Naive thymus-derived CD4-positive, alpha-beta T cell (primary cell): ENCODE measurements around the gene SVIL. TPM values are rescaled to one million over a fixed set of nuclear protein-coding genes. Genes with fewer than 3 reads are reported as not detected.

ENCODE experiments used
- ATAC-seq: fragments of 150-1000 bp; cut with Tn5 transposase; 2 replicates; pipeline ENCODE4 v1.10.0; 2021; ENCODE audit warnings: mild to moderate bottlenecking, moderate library complexity
- CTCF ChIA-PET: fragments of 350-600 bp; sonication (Branson Sonifier 250); formaldehyde crosslinking; loops from one replicate; lab custom pipeline; 2021; ENCODE audit warnings: antibody characterized with exemption; lab: Charles Lee
- POLR2A ChIA-PET: fragments of 350-600 bp; sonication (Branson Sonifier 250); formaldehyde crosslinking; loops from one replicate; lab custom pipeline; 2021; ENCODE audit warnings: antibody characterized with exemption, inconsistent platforms; lab: Charles Lee
- DNase-seq, 9 donors: peaks; one replicate each; pipeline versions ENCODE4 v3.0.0 to v3.0.0-alpha.2; 2020 to 2022; ENCODE audit warnings: mixed read lengths in 1 of 9
- H3K27ac ChIP-seq: one replicate; pipeline ENCODE4 v1.7.0; 2013; ENCODE audit warnings: mild to moderate bottlenecking, low read depth, low read length, moderate library complexity
- H3K27me3 ChIP-seq, 2 donors: one replicate each; pipeline ENCODE4 v1.7.0; 2013; ENCODE audit warnings: low read length in 2 of 2, mild to moderate bottlenecking in 2 of 2, moderate library complexity in 2 of 2; ENCODE audit not compliant: control insufficient read depth in 2 of 2, insufficient read depth in 2 of 2
- H3K36me3 ChIP-seq, 3 experiments: 1 replicate in 2 of 3; 2 replicates in 1 of 3; pipeline ENCODE4 v1.7.0; 2013; ENCODE audit warnings: low read length in 3 of 3, mild to moderate bottlenecking in 3 of 3, moderate library complexity in 1 of 3; ENCODE audit not compliant: insufficient read depth in 3 of 3, control insufficient read depth in 2 of 3
- H3K4me1 ChIP-seq, 2 donors: one replicate each; pipeline ENCODE4 v1.7.0; 2013; ENCODE audit warnings: low read length in 2 of 2, mild to moderate bottlenecking in 2 of 2, moderate library complexity in 1 of 2; ENCODE audit not compliant: control insufficient read depth in 2 of 2, insufficient read depth in 2 of 2
- H3K4me3 ChIP-seq: 2 replicates; pipeline ENCODE4 v1.7.0; 2013; ENCODE audit warnings: mild to moderate bottlenecking, low read length
- H3K9me3 ChIP-seq, 3 experiments: 1 replicate in 2 of 3; 2 replicates in 1 of 3; pipeline ENCODE4 v1.7.0; 2013; ENCODE audit warnings: low read length in 3 of 3; ENCODE audit not compliant: control insufficient read depth in 2 of 3
- H3K27ac Mint-ChIP-seq, 9 donors: one replicate each; pipeline ENCODE4 v1.8.0; 2020 to 2022; ENCODE audit warnings: mixed read lengths in 9 of 9, mild to moderate bottlenecking in 8 of 9, moderate library complexity in 5 of 9, inconsistent platforms in 2 of 9
- H3K27me3 Mint-ChIP-seq, 5 donors: one replicate each; pipeline ENCODE4 v1.8.0; 2021 to 2022; ENCODE audit warnings: mixed read lengths in 5 of 5, mild to moderate bottlenecking in 1 of 5
- H3K36me3 Mint-ChIP-seq, 5 donors: one replicate each; pipeline ENCODE4 v1.8.0; 2020 to 2022; ENCODE audit warnings: mixed read lengths in 5 of 5, mild to moderate bottlenecking in 3 of 5, inconsistent platforms in 1 of 5
- H3K4me1 Mint-ChIP-seq, 7 donors: one replicate each; pipeline ENCODE4 v1.8.0; 2020 to 2022; ENCODE audit warnings: mixed read lengths in 7 of 7, mild to moderate bottlenecking in 3 of 7, inconsistent platforms in 1 of 7
- H3K4me3 Mint-ChIP-seq, 10 donors: one replicate each; pipeline ENCODE4 v1.8.0; 2020 to 2022; ENCODE audit warnings: mild to moderate bottlenecking in 10 of 10, mixed read lengths in 10 of 10, moderate library complexity in 6 of 10, inconsistent platforms in 2 of 10
- H3K9me3 Mint-ChIP-seq, 11 donors: one replicate each; pipeline ENCODE4 v1.8.0; 2020 to 2022; ENCODE audit warnings: mixed read lengths in 11 of 11, mild to moderate bottlenecking in 4 of 11, inconsistent platforms in 1 of 11, moderate library complexity in 1 of 11
- intact Hi-C, 2 donors: fragments of 100-400 bp; cut with micrococcal nuclease; formaldehyde crosslinking; loops; one replicate each; pipeline ENCODE4 v1.15.1; 2023
- polyA plus RNA-seq, 2 donors: library from polyadenylated mRNA; unstranded; fragments of 300-500 nt; fragmentation: Illumina TruSeq; gene quantifications; one replicate each; pipeline ENCODE4 v1.2.3, GENCODE V29; 2021
- total RNA-seq, 6 experiments: library from RNA in 5 of 6; stranded (reverse) in 5 of 6; gene quantifications; 1 replicate in 5 of 6; 2 replicates in 1 of 6; pipeline ENCODE4 v1.2.3 and lab custom pipeline; 2021 to 2026

The SVIL gene
- total and polyA plus RNA-seq, 7 experiments from 2014 or later = 8.7 to 48.9 (median 20.3) TPM

DNA sequence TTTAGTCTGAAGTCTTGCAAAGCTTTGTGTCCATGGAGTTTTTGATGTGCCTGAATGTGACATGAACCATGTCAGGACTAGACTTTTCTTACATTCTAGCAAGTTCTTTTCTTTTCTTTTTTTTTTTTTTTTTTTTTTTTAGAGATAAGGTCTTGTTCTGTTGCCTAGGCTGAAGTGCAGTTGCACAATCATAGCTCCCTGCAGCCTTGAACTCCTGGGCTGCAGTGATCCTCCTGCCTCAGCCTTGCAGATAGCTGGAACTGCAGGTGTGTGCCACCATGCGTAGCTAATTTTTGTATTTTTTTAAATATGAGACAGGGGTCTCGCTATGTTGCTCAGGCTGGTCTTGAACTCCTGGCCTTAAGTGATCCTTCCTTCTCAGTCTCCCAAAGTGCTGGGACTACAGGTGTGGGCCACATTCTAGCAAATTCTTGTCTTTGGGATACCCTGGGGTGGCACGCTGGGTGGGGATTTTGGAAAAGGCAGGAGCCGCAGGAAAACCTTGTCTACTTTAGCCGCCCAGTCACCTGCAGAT is 152.8 kb downstream of the SVIL start:
- H3K4me3 ChIP-seq = no peak overlapping the region
- H3K27me3 Mint-ChIP-seq = no peaks in the 10 kb centered on the region
- H3K27ac Mint-ChIP-seq = peak overlapping the region in 2 of 9 donors; percentile 76 to 86
- ATAC-seq (no peak), DNase-seq (no peak)
- no peaks in the 10 kb centered on the region for H3K27me3 ChIP-seq
- peaks cover 0 to under 1% (median 0%) of the 10 kb centered on the region in 11 donors for H3K9me3 Mint-ChIP-seq
- no peaks in the 10 kb centered on the region for H3K9me3 ChIP-seq
- no peak overlapping the region for H3K4me3 Mint-ChIP-seq
- H3K27ac ChIP-seq = no peak overlapping the region
- H3K4me1 ChIP-seq = peaks cover 0 to 6% of the 10 kb centered on the region in 2 donors
- H3K36me3 ChIP-seq = peaks cover 0 to 50% (median 11%) of the 10 kb centered on the region in 3 experiments
- ChIA-PET CTCF (no interaction called here), POLR2A (no interaction called here)
- intact Hi-C loops = no loop called here
- peaks cover 4 to 64% (median 28%) of the 10 kb centered on the region in 5 donors for H3K36me3 Mint-ChIP-seq
- H3K4me1 Mint-ChIP-seq = peaks cover 10 to 37% (median 27%) of the 10 kb centered on the region in 7 donors

DNA sequence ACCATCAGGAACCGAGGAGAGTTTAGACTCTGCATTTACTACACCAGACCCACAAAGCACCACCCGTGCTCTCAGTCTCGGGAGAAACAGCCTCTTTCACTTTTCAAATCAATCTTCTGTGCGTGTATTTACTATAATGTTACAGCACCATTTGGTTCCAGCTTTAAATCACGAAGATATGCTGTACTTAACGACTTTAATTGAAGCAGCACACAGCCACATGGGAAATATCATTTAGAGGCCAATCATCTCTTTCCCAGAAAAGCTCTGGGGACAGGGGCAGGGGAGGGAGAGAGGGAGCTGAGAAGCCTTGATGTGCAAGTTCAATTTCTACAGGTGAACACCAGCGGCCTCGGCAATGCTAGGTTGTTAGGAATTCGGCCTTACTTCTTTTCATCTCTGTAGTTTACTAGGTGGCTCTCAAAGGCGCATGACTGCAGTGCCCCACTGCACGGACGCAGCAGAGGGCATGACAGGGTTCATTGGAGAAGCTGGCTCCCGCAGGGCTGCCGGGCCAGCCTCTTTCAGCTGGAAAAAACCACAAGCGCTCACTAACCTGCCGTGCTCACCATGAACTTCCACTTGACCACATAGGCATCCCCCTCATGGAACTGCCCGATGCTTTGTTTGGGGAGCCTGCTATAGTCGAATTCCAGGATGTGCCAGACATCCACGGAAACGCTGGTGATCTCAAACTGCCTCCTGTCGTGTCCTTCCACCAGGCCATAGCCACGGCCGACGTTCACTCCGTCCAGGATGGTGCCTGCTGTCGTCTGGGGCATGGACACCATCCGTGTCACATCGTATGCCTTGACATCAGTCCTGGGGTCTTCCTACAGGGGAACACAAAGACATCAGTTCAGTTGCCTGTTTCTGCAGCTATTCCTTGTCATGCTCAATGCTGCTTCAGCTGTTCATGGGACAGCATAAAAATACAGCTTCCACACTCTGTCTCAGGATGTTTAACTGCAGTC is 154.5 kb downstream of the SVIL start:
- no peak for DNase-seq
- no peak for ATAC-seq
- peak overlapping the region; percentile 35 for H3K27ac ChIP-seq
- H3K36me3 Mint-ChIP-seq = peaks cover 2 to 54% (median 20%) of the 10 kb centered on the region in 5 donors
- H3K4me3 ChIP-seq = no peak overlapping the region
- POLR2A ChIA-PET = no interaction called here
- H3K9me3 ChIP-seq = no peaks in the 10 kb centered on the region
- H3K27ac Mint-ChIP-seq = peak overlapping the region in 1 of 9 donors; percentile 8
- peaks cover 0 to 6% of the 10 kb centered on the region in 2 donors for H3K4me1 ChIP-seq
- intact Hi-C loops = no loop called here
- H3K36me3 ChIP-seq = peaks cover 0 to 45% (median 8%) of the 10 kb centered on the region in 3 experiments
- no peaks in the 10 kb centered on the region for H3K9me3 Mint-ChIP-seq
- no peaks in the 10 kb centered on the region for H3K27me3 ChIP-seq
- H3K27me3 Mint-ChIP-seq = no peaks in the 10 kb centered on the region
- H3K4me3 Mint-ChIP-seq = no peak overlapping the region
- CTCF ChIA-PET = no interaction called here
- H3K4me1 Mint-ChIP-seq = peaks cover 7 to 25% (median 23%) of the 10 kb centered on the region in 7 donors

DNA sequence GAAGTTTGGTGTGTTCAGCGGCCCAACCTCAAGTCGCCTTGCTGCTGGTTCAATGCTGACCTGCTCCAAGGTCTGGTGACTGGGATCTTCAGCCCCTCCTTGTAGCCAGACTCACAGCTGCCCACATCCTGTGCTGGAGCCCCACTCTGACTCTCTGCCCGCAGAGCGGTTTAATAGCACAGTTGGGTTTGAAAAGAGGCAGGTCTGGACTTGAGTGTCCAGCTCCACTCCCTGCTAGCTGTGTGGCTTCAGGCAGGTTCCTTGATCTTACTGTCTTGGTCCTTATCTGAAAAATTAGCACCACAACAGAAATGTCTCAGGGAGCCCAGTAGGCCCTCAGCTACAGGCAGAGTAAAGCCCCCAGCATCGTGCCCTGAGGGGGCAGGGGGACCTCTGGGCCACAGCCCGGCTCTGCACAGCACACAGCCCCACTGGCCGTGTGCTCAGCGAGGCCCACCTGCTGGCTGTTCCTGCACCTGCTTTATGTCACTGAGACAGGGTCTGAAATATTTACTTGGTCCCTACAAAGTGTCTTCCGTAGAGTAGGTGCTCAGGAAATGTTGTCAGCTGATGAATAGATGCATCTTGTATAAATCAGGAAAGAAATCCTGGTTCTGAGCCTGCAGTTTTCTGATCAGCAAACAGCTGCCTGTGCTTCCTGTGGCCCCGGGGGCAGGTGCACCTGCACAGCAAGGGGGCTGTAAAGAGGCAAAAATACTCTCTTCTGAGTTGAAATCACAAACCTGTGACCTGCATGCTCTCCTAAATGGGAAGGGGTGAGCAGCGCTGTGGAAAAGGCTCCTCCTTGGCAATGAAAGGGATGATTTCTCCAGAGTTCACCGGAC is 155.5 kb downstream of the SVIL start:
- peak overlapping the region in 1 of 9 donors; percentile 28 for H3K27ac Mint-ChIP-seq
- H3K27ac ChIP-seq = peak overlapping the region; percentile 35
- H3K4me3 Mint-ChIP-seq = no peak overlapping the region
- POLR2A ChIA-PET = no interaction called here
- CTCF ChIA-PET = no interaction called here
- H3K4me3 ChIP-seq = no peak overlapping the region
- H3K27me3 ChIP-seq = no peaks in the 10 kb centered on the region
- H3K36me3 ChIP-seq = peaks cover 0 to 50% (median 8%) of the 10 kb centered on the region in 3 experiments
- intact Hi-C loops = no loop called here
- H3K36me3 Mint-ChIP-seq = peaks cover 0 to 48% (median 11%) of the 10 kb centered on the region in 5 donors
- ATAC-seq (no peak), DNase-seq (no peak)
- H3K9me3 ChIP-seq = no peaks in the 10 kb centered on the region
- H3K4me1 ChIP-seq = peaks cover 0 to 6% of the 10 kb centered on the region in 2 donors
- H3K4me1 Mint-ChIP-seq = peaks cover 7 to 21% (median 16%) of the 10 kb centered on the region in 7 donors
- H3K27me3 Mint-ChIP-seq = no peaks in the 10 kb centered on the region
- H3K9me3 Mint-ChIP-seq = no peaks in the 10 kb centered on the region

DNA sequence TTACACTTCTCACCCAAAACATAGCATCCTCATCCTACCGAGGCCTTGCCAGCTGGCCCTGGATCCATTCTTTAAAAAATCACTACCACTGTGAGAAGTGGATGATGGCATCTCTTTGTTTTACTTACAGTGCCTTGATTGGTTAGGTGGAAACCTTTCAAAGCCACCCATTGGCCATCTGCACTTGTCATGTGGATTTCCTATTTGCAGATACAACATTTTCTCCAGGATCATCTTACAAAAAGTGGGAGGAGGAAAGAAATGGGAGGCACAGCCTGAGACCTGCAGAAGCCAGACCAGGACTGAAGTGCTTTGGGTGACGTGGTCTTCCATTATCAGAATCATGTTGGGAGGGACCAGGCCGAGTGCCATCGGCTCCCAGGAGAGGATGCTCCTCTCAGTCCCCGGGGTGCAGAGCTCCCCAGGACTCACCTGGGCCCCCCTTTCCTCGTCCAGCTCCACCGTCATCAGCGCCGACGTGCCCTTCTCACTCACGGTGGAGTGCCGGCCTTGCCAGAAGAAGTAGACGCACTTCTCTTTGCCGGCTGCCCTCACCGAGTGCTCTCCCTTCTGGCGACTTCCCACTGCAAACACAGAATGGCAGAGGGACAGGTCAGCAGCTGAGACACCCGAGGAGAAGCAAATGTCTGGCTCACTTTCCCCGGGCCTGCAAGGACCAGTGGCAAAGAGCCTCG is 161.2 kb downstream of the SVIL start:
- H3K27me3 ChIP-seq = no peaks in the 10 kb centered on the region
- Mint-ChIP-seq H3K27ac (no peak overlapping the region), H3K4me1 (peaks cover 0 to 16% (median 0%) of the 10 kb centered on the region in 7 donors), H3K9me3 (peaks cover 0 to under 1% (median 0%) of the 10 kb centered on the region in 11 donors), H3K4me3 (no peak overlapping the region), H3K27me3 (no peaks in the 10 kb centered on the region), H3K36me3 (peaks cover 2 to 67% (median 30%) of the 10 kb centered on the region in 5 donors)
- H3K36me3 ChIP-seq = peaks cover 0 to 71% (median 16%) of the 10 kb centered on the region in 3 experiments
- H3K9me3 ChIP-seq = no peaks in the 10 kb centered on the region
- H3K4me1 ChIP-seq = no peaks in the 10 kb centered on the region
- intact Hi-C loops = no loop called here
- no peak for ATAC-seq
- ChIA-PET CTCF (no interaction called here), POLR2A (no interaction called here)
- H3K27ac ChIP-seq = no peak overlapping the region
- DNase-seq = no peak
- no peak overlapping the region for H3K4me3 ChIP-seq

DNA sequence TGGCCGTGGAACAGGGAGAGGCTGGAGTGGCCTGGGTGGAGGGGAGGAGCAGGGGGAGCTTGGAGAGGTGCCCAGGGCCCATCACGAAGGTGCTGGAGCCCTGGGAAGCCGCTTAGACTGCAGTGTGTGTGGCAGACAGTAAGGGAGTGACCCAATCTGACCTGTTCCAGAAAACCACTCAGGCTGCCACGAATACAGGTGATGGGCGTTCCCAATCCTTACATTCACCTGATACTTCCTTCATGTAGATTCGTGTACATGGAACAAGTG is 161.7 kb downstream of the SVIL start:
- intact Hi-C loops = no loop called here
- Histone ChIP-seq H3K4me3 (no peak overlapping the region), H3K27me3 (no peaks in the 10 kb centered on the region), H3K9me3 (no peaks in the 10 kb centered on the region), H3K36me3 (peaks cover 0 to 71% (median 16%) of the 10 kb centered on the region in 3 experiments), H3K27ac (no peak overlapping the region), H3K4me1 (no peaks in the 10 kb centered on the region)
- Mint-ChIP-seq H3K4me1 (peaks cover 0 to 16% (median 0%) of the 10 kb centered on the region in 7 donors), H3K36me3 (peaks cover 2 to 67% (median 32%) of the 10 kb centered on the region in 5 donors), H3K27ac (peak overlapping the region in 1 of 9 donors; percentile 60), H3K27me3 (no peaks in the 10 kb centered on the region), H3K4me3 (no peak overlapping the region), H3K9me3 (peaks cover 0 to 1% (median 0%) of the 10 kb centered on the region in 11 donors)
- no peak for ATAC-seq
- ChIA-PET CTCF (no interaction called here), POLR2A (no interaction called here)
- DNase-seq = no peak
